GM20000 (cell line): Measurements from ENCODE around the gene CA5A.
A peak's percentile ranks its signal among the peaks of the same experiment; 100 is the strongest.

Source experiments
- DNase-seq: peaks from one replicate; pipeline ENCODE4 v3.0.0; 2012; ENCODE audit warnings: low spot score
- TF ChIP-seq, protein P1 (sequence below): IDR thresholded peaks from 2 replicates; pipeline ENCODE4 v1.5.1; 2012; ENCODE audit warnings: mild to moderate bottlenecking, control low read depth; ENCODE audit errors: extremely low read depth, missing control alignments

CA5A gene

DNA sequence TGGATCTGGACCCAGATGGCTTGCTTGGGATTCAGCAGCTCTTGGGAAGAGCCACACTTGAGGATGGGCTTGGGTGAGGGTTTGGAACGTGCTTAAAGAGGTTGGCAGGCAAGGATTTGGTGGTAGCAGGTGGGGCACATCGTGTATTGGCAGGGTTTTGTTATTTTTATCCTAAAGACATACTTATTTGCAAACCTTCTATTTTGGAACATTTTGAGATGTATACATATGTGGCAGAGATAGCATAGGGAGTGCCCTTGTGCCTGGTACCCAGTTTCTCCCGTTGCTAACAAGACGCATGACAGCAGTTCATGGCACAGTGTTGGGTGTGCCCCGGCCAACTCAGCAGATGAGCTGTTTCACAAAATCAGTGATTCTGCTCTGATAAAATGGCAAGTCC, 24.0 kb upstream of the CA5A start:
- DNase-seq: no peak
- TF ChIP-seq, protein P1, sequence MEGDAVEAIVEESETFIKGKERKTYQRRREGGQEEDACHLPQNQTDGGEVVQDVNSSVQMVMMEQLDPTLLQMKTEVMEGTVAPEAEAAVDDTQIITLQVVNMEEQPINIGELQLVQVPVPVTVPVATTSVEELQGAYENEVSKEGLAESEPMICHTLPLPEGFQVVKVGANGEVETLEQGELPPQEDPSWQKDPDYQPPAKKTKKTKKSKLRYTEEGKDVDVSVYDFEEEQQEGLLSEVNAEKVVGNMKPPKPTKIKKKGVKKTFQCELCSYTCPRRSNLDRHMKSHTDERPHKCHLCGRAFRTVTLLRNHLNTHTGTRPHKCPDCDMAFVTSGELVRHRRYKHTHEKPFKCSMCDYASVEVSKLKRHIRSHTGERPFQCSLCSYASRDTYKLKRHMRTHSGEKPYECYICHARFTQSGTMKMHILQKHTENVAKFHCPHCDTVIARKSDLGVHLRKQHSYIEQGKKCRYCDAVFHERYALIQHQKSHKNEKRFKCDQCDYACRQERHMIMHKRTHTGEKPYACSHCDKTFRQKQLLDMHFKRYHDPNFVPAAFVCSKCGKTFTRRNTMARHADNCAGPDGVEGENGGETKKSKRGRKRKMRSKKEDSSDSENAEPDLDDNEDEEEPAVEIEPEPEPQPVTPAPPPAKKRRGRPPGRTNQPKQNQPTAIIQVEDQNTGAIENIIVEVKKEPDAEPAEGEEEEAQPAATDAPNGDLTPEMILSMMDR: no peak

DNA sequence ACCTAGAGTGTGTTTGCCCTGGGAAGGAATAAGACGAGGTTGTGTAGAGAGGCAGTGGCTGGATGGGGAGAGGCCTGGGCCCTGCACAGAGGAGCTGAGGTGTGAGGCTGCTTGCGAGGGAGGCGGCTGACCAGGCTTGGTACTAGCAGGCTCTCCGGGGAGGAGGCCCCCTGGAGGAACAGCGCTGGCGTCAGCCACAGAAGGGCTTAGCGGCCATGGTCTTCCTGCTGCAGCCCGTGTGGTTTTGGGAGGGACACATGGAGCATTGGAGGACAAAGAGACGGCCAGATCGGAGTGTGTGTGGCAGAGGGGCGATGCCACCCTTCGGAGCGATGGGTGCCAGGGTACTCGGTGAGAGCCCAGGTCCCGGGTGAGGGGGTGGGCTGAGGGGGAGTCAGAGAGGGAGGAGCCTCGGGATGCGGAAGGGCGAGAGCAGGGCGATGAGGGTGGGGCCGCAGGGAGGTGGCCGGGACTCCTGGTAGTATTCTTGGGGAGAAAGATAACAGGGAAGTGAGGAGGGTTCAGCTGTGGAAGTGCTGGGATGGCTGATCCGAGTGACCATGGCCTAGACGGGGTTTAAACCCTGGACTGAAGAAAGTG, 23.2 kb upstream of the CA5A start:
- no peak for DNase-seq

DNA sequence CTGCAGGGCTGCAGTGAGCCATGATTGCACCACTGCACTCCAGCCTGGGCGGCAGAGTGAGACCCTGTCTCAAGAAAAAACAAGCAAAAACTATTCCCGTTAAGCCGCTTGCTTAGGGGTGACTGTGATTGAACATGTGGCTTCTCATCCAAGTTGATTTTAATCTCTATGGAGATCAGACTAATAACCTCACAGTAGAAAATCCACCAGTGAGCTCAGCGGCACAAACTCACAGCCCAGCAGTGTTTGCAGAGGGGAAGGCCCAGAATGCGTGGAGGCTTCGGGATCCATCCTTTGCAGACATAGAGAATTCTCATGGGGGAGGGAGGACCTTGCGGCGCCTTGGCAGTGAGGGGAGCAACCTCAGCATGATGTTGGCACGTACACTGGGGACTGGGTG, 22.3 kb upstream of the CA5A start:
- TF ChIP-seq, protein P1: no peak
- no peak for DNase-seq

More for the DNA sequence above, 23.2 kb upstream of the CA5A start:
- TF ChIP-seq, protein P1: no peak

DNA sequence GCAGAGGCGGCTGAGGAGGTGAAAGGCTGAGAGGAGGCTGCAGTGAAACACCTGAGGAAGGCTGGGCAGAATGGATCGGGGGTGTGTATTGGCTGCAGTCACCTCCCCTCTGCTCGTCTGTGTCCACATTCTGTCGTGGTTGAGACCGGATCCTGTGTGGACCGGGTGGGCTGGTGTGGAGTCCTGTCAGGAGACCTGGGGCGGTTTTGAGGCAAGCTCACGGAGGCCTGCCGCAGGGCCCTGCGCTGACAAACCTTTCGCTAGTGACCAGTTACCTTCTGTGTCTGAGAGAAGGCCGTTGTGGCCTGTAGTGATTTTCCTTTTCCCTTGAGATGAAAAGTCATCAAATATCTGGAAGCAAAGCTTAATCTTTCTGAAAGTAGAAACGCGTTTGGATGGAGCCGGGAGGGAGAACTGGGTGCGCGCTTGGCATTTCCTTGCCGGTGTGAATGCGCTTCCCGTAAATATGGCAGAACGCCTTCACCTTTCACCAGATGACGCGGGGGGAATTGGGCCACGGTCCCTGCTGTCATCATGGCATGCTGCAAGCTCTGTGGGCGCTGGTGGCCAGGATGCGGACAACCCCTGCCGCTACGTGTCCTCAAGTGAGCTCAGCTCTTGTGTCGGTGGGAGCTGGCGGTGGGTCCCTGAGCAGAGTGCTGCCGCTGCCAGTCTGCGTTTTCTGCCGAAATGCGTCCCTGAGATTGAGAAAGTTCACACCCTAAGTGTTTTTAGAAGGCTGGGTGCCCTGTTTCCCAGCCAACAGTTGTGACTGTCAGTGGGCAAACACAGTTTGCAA, 21.2 kb upstream of the CA5A start:
- TF ChIP-seq, protein P1: no peak
- DNase-seq: no peak

DNA sequence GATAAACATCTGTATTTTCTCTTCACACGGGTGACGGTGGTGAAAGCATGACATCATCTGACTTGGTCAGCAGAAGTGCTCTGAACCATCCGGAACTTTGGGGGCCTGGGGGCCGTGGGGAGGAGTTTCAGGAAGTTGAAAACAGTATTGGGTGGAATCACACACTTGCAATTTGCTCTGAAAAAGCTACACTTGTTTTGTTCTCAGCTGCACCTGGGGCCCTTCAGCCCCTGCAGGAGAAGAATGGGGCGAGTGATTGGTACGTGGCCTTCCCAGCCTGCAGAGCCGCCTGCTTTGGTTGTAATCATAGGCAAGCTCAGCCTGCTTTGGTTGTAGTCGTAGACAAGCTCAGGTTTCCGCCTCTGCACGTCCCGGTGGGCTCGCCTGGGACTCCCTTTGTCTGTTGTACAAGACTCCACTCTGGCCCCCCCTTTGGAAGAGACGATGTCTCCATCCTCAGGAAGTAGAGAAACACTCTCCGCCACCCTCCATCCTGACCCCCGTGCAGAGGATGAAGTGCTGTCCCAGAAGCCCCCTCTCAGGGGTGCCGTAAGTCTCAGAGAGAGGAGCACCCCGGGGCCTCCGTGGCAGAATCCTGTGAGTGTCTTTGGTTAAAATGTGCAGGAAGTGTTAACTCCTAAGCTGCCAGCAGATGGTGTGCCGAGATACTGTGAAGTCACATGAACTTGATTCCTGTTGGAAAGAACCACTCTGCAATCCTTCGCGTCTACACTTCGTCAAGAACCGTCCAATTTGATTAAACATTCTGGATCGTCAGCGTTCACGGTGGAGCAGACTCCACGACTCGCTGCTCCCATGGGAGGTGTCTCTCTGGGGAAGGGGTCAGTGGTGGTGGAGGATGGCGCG, 20.3 kb upstream of the CA5A start:
- peak; percentile 82 for DNase-seq
- TF ChIP-seq, protein P1: peak; percentile 37

DNA sequence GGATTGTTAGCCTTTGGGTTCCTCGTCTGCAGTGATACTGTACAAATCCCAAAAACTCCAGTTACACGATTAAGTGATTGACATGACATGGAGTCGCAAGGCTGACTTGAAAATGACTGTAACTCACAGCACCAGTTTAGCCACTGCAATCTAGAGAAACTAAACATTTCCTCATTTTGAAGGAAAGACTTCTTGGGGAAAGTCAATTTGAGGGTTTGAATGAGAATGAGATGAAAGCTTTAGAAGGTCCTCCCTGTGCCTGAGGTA, 19.7 kb upstream of the CA5A start:
- TF ChIP-seq, protein P1: no peak
- no peak for DNase-seq
